Measurements from ENCODE around the gene ACSL3.

GRCh38 chr2:222916229-222917197 is 55.7 kb downstream of the ACSL3 start:
- TF ChIP-seq CTCF (IDR thresholded peaks at IDR 0.05) (no peak), POLR2AphosphoS5 (IDR thresholded peaks at IDR 0.05) (no peak), POLR2A (IDR thresholded peaks at IDR 0.05) (no peak), EP300 (IDR thresholded peaks at IDR 0.05) (no peak)

Measured in sigmoid colon (tissue), 4 donors.